ENCODE data around the gene AP2B1.

GRCh38 chr17:35603674-35604073 is 16.6 kb downstream of the AP2B1 start:
- TF ChIP-seq EZH2 (IDR thresholded peaks at IDR 0.05; ENCODE audit: borderline replicate concordance) (no peak), CTCF (IDR thresholded peaks at IDR 0.05; ENCODE audit: poor library complexity) (no peak), EZH2phosphoT487 (IDR thresholded peaks at IDR 0.05; ENCODE audit: low read depth, severe bottlenecking, unreplicated experiment) (no peak)
